ENCODE data around the gene CREB3L1. TPM values are rescaled to one million over a fixed set of nuclear protein-coding genes. Genes with fewer than 3 reads are reported as not detected.
"Not testable (repeated sequence)": the region's sequence is repeated elsewhere in the genome, so short reads cannot be mapped to it uniquely, and the experiment has no call there.

CREB3L1 gene
- total RNA-seq, 2 experiments from 2014 or later: 0.12 TPM; not detected in 1

GRCh38 chr11:46294365-46295309 lies 17.2 kb downstream of the CREB3L1 start:
- Mint-ChIP-seq H3K36me3 (no peaks in the 10 kb centered on the region), H3K27me3 (peaks cover 12% of the 10 kb centered on the region), H3K27ac (no peak overlapping the region), H3K9me3 (no peaks in the 10 kb centered on the region), H3K4me1 (peaks cover 8% of the 10 kb centered on the region), H3K4me3 (peak overlapping the region; percentile 62)
- DNase-seq: no peak

- Mint-ChIP-seq H3K4me1 (peaks cover 8% of the 10 kb centered on the region), H3K27ac (no peak overlapping the region), H3K4me3 (peak overlapping the region; percentile 77), H3K27me3 (peaks cover 12% of the 10 kb centered on the region), H3K9me3 (no peaks in the 10 kb centered on the region), H3K36me3 (no peaks in the 10 kb centered on the region)
- peak; percentile 83 for DNase-seq
Observed at GRCh38 chr11:46295312-46296058, 18.0 kb downstream of the CREB3L1 start.

GRCh38 chr11:46296059-46296527 lies 18.6 kb downstream of the CREB3L1 start:
- no peak overlapping the region for H3K27ac Mint-ChIP-seq
- no peak for DNase-seq
- H3K4me3 Mint-ChIP-seq: peak overlapping the region; percentile 77
- H3K4me1 Mint-ChIP-seq: peaks cover 8% of the 10 kb centered on the region
- no peaks in the 10 kb centered on the region for H3K36me3 Mint-ChIP-seq
- peaks cover 12% of the 10 kb centered on the region for H3K27me3 Mint-ChIP-seq
- no peaks in the 10 kb centered on the region for H3K9me3 Mint-ChIP-seq

GRCh38 chr11:46296528-46297448 lies 19.3 kb downstream of the CREB3L1 start:
- Mint-ChIP-seq H3K27ac (no peak overlapping the region), H3K36me3 (no peaks in the 10 kb centered on the region), H3K9me3 (no peaks in the 10 kb centered on the region), H3K4me1 (peaks cover 8% of the 10 kb centered on the region), H3K27me3 (peaks cover 12% of the 10 kb centered on the region), H3K4me3 (peak overlapping the region; percentile 77)
- DNase-seq: no peak

- Mint-ChIP-seq H3K27ac (no peak overlapping the region), H3K4me3 (no peak overlapping the region), H3K27me3 (peaks cover 12% of the 10 kb centered on the region), H3K4me1 (peaks cover 8% of the 10 kb centered on the region), H3K9me3 (no peaks in the 10 kb centered on the region), H3K36me3 (no peaks in the 10 kb centered on the region)
- no peak for DNase-seq
Observed at GRCh38 chr11:46298699-46299433, 21.4 kb downstream of the CREB3L1 start.

- Mint-ChIP-seq H3K27ac (no peak overlapping the region), H3K27me3 (peaks cover 12% of the 10 kb centered on the region), H3K36me3 (no peaks in the 10 kb centered on the region), H3K4me1 (peaks cover 8% of the 10 kb centered on the region), H3K9me3 (no peaks in the 10 kb centered on the region), H3K4me3 (no peak overlapping the region)
- no peak for DNase-seq
Observed at GRCh38 chr11:46299451-46299961, 22.0 kb downstream of the CREB3L1 start.

- Mint-ChIP-seq H3K4me1 (peaks cover 8% of the 10 kb centered on the region), H3K4me3 (no peak overlapping the region), H3K27me3 (peaks cover 12% of the 10 kb centered on the region), H3K27ac (no peak overlapping the region), H3K36me3 (no peaks in the 10 kb centered on the region), H3K9me3 (no peaks in the 10 kb centered on the region)
- no peak for DNase-seq
Observed at GRCh38 chr11:46300270-46300669, 22.8 kb downstream of the CREB3L1 start.

GRCh38 chr11:46302866-46303265 lies 25.4 kb downstream of the CREB3L1 start:
- H3K27ac Mint-ChIP-seq: no peak overlapping the region
- no peaks in the 10 kb centered on the region for H3K9me3 Mint-ChIP-seq
- no peaks in the 10 kb centered on the region for H3K36me3 Mint-ChIP-seq
- peaks cover 6% of the 10 kb centered on the region for H3K27me3 Mint-ChIP-seq
- H3K4me1 Mint-ChIP-seq: no peaks in the 10 kb centered on the region
- DNase-seq: no peak
- no peak overlapping the region for H3K4me3 Mint-ChIP-seq

GRCh38 chr11:46304036-46304435 lies 26.6 kb downstream of the CREB3L1 start:
- not testable (repeated sequence) for H3K27ac Mint-ChIP-seq, DNase-seq, H3K27me3 Mint-ChIP-seq, H3K36me3 Mint-ChIP-seq, H3K9me3 Mint-ChIP-seq, H3K4me1 Mint-ChIP-seq, H3K4me3 Mint-ChIP-seq

GRCh38 chr11:46304605-46305179 lies 27.2 kb downstream of the CREB3L1 start:
- H3K4me3 Mint-ChIP-seq: no peak overlapping the region
- no peak for DNase-seq
- H3K4me1 Mint-ChIP-seq: peaks cover 8% of the 10 kb centered on the region
- H3K9me3 Mint-ChIP-seq: no peaks in the 10 kb centered on the region
- H3K27me3 Mint-ChIP-seq: no peaks in the 10 kb centered on the region
- H3K36me3 Mint-ChIP-seq: no peaks in the 10 kb centered on the region
- H3K27ac Mint-ChIP-seq: no peak overlapping the region

- no peaks in the 10 kb centered on the region for H3K9me3 Mint-ChIP-seq
- peaks cover 8% of the 10 kb centered on the region for H3K4me1 Mint-ChIP-seq
- H3K27me3 Mint-ChIP-seq: no peaks in the 10 kb centered on the region
- DNase-seq: no peak
- no peak overlapping the region for H3K4me3 Mint-ChIP-seq
- no peak overlapping the region for H3K27ac Mint-ChIP-seq
- no peaks in the 10 kb centered on the region for H3K36me3 Mint-ChIP-seq
Observed at GRCh38 chr11:46305295-46305694, 27.8 kb downstream of the CREB3L1 start.

- H3K9me3 Mint-ChIP-seq: no peaks in the 10 kb centered on the region
- H3K27ac Mint-ChIP-seq: no peak overlapping the region
- H3K36me3 Mint-ChIP-seq: no peaks in the 10 kb centered on the region
- peaks cover 8% of the 10 kb centered on the region for H3K4me1 Mint-ChIP-seq
- no peak overlapping the region for H3K4me3 Mint-ChIP-seq
- no peak for DNase-seq
- no peaks in the 10 kb centered on the region for H3K27me3 Mint-ChIP-seq
Observed at GRCh38 chr11:46306296-46306853, 28.9 kb downstream of the CREB3L1 start.

GRCh38 chr11:46307369-46307768 lies 29.9 kb downstream of the CREB3L1 start:
- no peaks in the 10 kb centered on the region for H3K9me3 Mint-ChIP-seq
- H3K36me3 Mint-ChIP-seq: no peaks in the 10 kb centered on the region
- H3K4me1 Mint-ChIP-seq: peaks cover 8% of the 10 kb centered on the region
- H3K4me3 Mint-ChIP-seq: no peak overlapping the region
- H3K27ac Mint-ChIP-seq: no peak overlapping the region
- DNase-seq: no peak
- H3K27me3 Mint-ChIP-seq: no peaks in the 10 kb centered on the region

All from activated naive CD8-positive, alpha-beta T cell treated with anti-CD3 and anti-CD28 coated beads for 36 hours (primary cell).